Measurements from ENCODE around the gene RNF121. TPM values are rescaled to one million over a fixed set of nuclear protein-coding genes. Genes with fewer than 3 reads are reported as not detected.

RNF121 gene
- total and polyA plus RNA-seq, 2 of the 13 experiments (the other 11 are each of a cell fraction or from before 2014, with no cell fraction given) = 28.6 to 44.3 TPM

DNA sequence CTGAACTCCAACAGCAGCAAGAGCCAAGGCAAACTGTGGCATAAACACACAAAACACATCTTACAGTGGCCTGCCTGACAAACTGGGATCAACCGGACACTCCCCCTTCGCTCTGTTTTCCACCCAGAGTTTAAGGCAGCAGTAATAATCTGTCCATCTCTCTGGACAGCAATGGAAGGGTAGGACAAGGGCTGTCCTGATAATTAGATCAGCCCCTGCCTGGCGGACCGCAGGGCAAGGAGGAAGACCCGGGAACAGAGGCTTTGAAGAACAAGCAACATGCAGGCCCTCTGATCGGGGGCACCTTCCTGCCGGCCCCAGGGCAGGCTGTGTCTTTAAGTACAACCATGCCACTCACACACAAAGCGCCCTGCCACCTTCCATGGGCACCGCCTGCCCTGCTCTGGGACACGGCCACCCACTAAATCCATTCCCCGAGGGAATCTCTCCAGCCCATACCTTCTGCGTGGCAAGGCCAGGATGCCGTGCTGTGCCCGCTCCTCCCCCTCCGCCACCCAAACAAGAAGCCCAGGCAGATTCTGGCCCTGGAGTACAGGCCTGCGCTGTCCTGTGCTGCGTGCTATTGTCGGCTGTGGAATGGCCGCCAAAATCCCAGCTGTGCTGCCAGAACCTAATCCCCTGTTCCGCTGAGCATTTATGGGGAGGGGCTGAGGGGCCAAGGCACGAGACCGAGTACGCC lies 112.7 kb downstream of the RNF121 start (continued):
- TF ChIP-seq, protein P1, sequence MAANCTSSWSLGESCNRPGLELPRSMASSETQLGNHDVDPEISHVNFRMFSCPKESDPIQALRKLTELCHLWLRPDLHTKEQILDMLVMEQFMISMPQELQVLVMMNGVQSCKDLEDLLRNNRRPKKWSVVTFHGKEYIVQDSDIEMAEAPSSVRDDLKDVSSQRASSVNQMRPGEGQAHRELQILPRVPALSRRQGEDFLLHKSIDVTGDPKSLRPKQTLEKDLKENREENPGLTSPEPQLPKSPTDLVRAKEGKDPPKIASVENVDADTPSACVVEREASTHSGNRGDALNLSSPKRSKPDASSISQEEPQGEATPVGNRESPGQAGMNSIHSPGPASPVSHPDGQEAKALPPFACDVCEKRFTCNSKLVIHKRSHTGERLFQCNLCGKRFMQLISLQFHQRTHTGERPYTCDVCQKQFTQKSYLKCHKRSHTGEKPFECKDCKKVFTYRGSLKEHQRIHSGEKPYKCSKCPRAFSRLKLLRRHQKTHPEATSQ (CRISPR knock-in tag; IDR thresholded peaks at IDR 0.05; ENCODE audit: borderline replicate concordance) = no peak
- TF ChIP-seq HNRNPL (IDR thresholded peaks at IDR 0.05; ENCODE audit: low read depth, low read length) = peak; percentile 97
- no peak for TF ChIP-seq ZNF326 (CRISPR knock-in tag; IDR thresholded peaks at IDR 0.05; ENCODE audit: borderline replicate concordance)
- TF ChIP-seq SALL1 (CRISPR knock-in tag; IDR thresholded peaks at IDR 0.05) = peak; percentile 48; the same call in 1 of the 2 replicates
- TF ChIP-seq POGZ (CRISPR knock-in tag; IDR thresholded peaks at IDR 0.05) = no peak; the same call in 1 of the 2 replicates
- TF ChIP-seq, protein P2, sequence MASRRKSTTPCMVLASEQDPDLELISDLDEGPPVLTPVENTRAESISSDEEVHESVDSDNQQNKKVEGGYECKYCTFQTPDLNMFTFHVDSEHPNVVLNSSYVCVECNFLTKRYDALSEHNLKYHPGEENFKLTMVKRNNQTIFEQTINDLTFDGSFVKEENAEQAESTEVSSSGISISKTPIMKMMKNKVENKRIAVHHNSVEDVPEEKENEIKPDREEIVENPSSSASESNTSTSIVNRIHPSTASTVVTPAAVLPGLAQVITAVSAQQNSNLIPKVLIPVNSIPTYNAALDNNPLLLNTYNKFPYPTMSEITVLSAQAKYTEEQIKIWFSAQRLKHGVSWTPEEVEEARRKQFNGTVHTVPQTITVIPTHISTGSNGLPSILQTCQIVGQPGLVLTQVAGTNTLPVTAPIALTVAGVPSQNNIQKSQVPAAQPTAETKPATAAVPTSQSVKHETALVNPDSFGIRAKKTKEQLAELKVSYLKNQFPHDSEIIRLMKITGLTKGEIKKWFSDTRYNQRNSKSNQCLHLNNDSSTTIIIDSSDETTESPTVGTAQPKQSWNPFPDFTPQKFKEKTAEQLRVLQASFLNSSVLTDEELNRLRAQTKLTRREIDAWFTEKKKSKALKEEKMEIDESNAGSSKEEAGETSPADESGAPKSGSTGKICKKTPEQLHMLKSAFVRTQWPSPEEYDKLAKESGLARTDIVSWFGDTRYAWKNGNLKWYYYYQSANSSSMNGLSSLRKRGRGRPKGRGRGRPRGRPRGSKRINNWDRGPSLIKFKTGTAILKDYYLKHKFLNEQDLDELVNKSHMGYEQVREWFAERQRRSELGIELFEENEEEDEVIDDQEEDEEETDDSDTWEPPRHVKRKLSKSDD (CRISPR knock-in tag; IDR thresholded peaks at IDR 0.05; ENCODE audit: low read depth) = peak; percentile 48; the same call in 1 of the 2 replicates
- TF ChIP-seq ZNF883 (CRISPR knock-in tag; IDR thresholded peaks at IDR 0.05; ENCODE audit: not compliant biosample characterization) = no peak
- TF ChIP-seq PRMT3 (CRISPR knock-in tag; IDR thresholded peaks at IDR 0.05; ENCODE audit: borderline replicate concordance, low read depth) = no peak
- TF ChIP-seq PCBP1 (IDR thresholded peaks at IDR 0.05; ENCODE audit: borderline replicate concordance, low read depth, low read length) = 0 out of 2 replicates have a peak, but pooled peaks have one; percentile 43
- TF ChIP-seq SMAD3 (CRISPR knock-in tag; IDR thresholded peaks at IDR 0.05) = no peak
- TF ChIP-seq YEATS4 (CRISPR knock-in tag; IDR thresholded peaks at IDR 0.05; ENCODE audit: borderline replicate concordance) = peak; percentile 39; the same call in 1 of the 2 replicates
- 0 out of 2 replicates have a peak, but pooled peaks have one; percentile 16 for TF ChIP-seq ZNF317 (CRISPR knock-in tag; IDR thresholded peaks at IDR 0.05)
- TF ChIP-seq GABPB1 (CRISPR knock-in tag; IDR thresholded peaks at IDR 0.05) = peak; percentile 37; the same call in 1 of the 2 replicates
- TF ChIP-seq, protein P3, sequence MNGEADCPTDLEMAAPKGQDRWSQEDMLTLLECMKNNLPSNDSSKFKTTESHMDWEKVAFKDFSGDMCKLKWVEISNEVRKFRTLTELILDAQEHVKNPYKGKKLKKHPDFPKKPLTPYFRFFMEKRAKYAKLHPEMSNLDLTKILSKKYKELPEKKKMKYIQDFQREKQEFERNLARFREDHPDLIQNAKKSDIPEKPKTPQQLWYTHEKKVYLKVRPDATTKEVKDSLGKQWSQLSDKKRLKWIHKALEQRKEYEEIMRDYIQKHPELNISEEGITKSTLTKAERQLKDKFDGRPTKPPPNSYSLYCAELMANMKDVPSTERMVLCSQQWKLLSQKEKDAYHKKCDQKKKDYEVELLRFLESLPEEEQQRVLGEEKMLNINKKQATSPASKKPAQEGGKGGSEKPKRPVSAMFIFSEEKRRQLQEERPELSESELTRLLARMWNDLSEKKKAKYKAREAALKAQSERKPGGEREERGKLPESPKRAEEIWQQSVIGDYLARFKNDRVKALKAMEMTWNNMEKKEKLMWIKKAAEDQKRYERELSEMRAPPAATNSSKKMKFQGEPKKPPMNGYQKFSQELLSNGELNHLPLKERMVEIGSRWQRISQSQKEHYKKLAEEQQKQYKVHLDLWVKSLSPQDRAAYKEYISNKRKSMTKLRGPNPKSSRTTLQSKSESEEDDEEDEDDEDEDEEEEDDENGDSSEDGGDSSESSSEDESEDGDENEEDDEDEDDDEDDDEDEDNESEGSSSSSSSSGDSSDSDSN (CRISPR knock-in tag; IDR thresholded peaks at IDR 0.05) = no peak
- 0 out of 2 replicates have a peak, but pooled peaks have one; percentile 34 for TF ChIP-seq AKAP8 (CRISPR knock-in tag; IDR thresholded peaks at IDR 0.05)
- TF ChIP-seq, protein P4, sequence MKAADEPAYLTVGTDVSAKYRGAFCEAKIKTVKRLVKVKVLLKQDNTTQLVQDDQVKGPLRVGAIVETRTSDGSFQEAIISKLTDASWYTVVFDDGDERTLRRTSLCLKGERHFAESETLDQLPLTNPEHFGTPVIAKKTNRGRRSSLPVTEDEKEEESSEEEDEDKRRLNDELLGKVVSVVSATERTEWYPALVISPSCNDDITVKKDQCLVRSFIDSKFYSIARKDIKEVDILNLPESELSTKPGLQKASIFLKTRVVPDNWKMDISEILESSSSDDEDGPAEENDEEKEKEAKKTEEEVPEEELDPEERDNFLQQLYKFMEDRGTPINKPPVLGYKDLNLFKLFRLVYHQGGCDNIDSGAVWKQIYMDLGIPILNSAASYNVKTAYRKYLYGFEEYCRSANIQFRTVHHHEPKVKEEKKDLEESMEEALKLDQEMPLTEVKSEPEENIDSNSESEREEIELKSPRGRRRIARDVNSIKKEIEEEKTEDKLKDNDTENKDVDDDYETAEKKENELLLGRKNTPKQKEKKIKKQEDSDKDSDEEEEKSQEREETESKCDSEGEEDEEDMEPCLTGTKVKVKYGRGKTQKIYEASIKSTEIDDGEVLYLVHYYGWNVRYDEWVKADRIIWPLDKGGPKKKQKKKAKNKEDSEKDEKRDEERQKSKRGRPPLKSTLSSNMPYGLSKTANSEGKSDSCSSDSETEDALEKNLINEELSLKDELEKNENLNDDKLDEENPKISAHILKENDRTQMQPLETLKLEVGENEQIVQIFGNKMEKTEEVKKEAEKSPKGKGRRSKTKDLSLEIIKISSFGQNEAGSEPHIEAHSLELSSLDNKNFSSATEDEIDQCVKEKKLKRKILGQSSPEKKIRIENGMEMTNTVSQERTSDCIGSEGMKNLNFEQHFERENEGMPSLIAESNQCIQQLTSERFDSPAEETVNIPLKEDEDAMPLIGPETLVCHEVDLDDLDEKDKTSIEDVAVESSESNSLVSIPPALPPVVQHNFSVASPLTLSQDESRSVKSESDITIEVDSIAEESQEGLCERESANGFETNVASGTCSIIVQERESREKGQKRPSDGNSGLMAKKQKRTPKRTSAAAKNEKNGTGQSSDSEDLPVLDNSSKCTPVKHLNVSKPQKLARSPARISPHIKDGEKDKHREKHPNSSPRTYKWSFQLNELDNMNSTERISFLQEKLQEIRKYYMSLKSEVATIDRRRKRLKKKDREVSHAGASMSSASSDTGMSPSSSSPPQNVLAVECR (CRISPR knock-in tag; IDR thresholded peaks at IDR 0.05; ENCODE audit: borderline replicate concordance) = 0 out of 2 replicates have a peak, but pooled peaks have one; percentile 33
- no peak for TF ChIP-seq ZNF703 (CRISPR knock-in tag; IDR thresholded peaks at IDR 0.05; ENCODE audit: borderline replicate concordance)

Data from HepG2 (cell line).